ENCODE results near the gene ARHGAP24. TPM values are rescaled to one million over a fixed set of nuclear protein-coding genes. Genes with fewer than 3 reads are reported as not detected.
A peak's percentile ranks its signal among the peaks of the same experiment; 100 is the strongest.

ARHGAP24 gene
- total RNA-seq, 1 donor: 56.6 TPM

DNA sequence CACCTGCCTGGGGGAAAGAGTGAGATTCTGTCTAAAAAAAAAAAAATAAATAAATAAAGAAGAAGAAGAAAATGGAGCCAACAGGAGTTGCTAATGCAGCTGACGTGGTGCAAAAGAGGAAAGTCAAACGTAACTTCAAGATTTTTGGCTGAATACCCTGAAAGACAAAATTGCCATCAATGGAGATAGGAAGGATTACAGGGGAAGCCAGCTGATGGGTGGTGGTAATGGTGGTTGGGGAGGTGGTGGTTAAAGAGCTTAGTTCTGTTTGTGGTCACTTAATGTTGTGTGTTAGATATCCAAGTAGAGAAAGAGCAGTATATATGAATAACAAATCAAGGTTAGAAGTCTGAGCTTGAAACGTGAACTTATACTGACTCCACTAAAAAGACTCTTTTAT lies 225.4 kb downstream of the ARHGAP24 start:
- no peak for DNase-seq (ENCODE audit: low read depth)
- TF ChIP-seq, protein P1, sequence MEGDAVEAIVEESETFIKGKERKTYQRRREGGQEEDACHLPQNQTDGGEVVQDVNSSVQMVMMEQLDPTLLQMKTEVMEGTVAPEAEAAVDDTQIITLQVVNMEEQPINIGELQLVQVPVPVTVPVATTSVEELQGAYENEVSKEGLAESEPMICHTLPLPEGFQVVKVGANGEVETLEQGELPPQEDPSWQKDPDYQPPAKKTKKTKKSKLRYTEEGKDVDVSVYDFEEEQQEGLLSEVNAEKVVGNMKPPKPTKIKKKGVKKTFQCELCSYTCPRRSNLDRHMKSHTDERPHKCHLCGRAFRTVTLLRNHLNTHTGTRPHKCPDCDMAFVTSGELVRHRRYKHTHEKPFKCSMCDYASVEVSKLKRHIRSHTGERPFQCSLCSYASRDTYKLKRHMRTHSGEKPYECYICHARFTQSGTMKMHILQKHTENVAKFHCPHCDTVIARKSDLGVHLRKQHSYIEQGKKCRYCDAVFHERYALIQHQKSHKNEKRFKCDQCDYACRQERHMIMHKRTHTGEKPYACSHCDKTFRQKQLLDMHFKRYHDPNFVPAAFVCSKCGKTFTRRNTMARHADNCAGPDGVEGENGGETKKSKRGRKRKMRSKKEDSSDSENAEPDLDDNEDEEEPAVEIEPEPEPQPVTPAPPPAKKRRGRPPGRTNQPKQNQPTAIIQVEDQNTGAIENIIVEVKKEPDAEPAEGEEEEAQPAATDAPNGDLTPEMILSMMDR (IDR thresholded peaks at IDR 0.05; ENCODE audit: insufficient read depth, low read depth, low read length): no peak
- no peak overlapping the region for H3K4me3 ChIP-seq (ENCODE audit: low read depth, low read length)

DNA sequence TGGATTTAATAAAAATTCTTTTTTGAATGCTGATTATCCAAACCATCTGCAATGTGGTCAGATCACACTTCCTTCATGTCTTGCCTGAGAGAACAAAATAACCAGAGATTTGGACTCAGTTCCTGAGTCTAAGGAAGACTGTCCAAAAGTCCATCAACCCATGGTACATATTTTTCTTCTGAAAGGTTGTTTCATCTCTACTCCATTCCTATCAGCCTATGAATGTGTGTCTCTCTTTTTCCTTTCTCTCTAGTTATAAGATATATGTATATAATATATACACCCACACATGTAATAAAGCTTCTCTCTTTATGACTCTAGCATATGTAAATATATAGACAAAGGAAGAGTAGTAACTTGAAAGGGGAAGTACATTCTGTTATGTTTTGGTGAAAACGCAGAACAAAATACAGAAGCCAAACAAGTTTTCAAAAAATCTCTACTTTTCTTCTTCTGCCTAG lies 226.9 kb downstream of the ARHGAP24 start:
- no peak overlapping the region for H3K4me3 ChIP-seq (ENCODE audit: low read depth, low read length)
- DNase-seq (ENCODE audit: low read depth): no peak
- TF ChIP-seq, protein P1 (IDR thresholded peaks at IDR 0.05; ENCODE audit: insufficient read depth, low read depth, low read length): no peak

DNA sequence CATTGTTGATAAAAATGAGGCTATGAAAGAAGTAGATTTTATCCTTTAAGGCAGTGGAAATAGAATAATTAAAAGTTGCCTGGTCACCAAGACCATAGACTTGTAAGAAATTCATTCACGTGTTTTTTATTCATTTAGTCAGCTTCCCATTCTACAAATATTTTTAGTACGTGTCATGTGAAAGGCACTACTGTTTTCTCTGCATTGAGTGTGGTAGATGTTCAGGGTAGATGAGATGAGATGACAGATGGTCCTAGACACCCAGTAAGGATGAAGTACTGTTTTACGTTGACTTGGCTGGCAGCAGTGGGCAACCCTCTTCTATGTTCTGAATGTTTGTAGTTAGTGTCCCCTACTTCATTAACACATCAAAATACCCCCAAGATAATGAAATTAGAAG lies 228.1 kb downstream of the ARHGAP24 start:
- no peak for DNase-seq (ENCODE audit: low read depth)
- H3K4me3 ChIP-seq (ENCODE audit: low read depth, low read length): no peak overlapping the region
- TF ChIP-seq, protein P1 (IDR thresholded peaks at IDR 0.05; ENCODE audit: insufficient read depth, low read depth, low read length): no peak

DNA sequence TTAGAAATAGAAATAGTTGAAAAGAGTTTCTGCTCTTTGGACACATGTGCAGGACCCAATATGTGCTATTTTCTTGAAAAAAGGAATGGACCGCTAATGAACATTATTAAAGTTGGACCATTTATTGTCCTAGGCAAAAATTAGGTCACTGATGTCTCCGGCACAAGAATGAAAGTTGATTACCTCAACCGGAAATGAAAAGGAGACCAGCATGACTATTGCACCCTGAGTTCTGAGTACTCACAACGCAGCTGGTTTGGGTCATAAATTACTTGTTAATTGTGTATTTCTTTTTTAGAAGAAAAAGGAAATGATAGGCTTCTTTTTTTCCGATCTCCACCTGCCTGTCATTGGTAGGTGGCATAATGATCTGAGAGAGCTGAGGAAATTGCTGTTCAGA lies 232.7 kb downstream of the ARHGAP24 start:
- TF ChIP-seq, protein P1 (IDR thresholded peaks at IDR 0.05; ENCODE audit: insufficient read depth, low read depth, low read length): no peak
- H3K4me3 ChIP-seq (ENCODE audit: low read depth, low read length): no peak overlapping the region
- DNase-seq (ENCODE audit: low read depth): no peak

DNA sequence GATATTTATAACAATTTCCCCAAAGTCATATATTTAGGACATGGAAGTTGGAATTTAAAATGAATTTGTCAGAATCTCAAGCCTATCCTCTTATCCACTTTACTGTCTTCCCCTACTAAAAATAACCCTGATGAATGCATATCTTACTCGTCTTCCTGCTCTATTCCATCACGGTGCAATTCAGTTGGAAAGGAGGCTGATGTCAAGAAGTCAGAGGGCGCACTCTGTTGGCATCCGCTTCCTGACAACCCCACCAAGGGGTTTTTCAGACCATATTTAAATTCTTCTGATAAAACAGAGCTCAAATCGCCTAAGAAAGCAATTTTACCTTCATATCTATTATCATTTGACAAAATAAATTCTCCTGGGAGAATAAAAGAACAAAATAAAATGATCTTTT lies 233.5 kb downstream of the ARHGAP24 start:
- TF ChIP-seq, protein P1 (IDR thresholded peaks at IDR 0.05; ENCODE audit: insufficient read depth, low read depth, low read length): no peak
- no peak overlapping the region for H3K4me3 ChIP-seq (ENCODE audit: low read depth, low read length)
- DNase-seq (ENCODE audit: low read depth): no peak

DNA sequence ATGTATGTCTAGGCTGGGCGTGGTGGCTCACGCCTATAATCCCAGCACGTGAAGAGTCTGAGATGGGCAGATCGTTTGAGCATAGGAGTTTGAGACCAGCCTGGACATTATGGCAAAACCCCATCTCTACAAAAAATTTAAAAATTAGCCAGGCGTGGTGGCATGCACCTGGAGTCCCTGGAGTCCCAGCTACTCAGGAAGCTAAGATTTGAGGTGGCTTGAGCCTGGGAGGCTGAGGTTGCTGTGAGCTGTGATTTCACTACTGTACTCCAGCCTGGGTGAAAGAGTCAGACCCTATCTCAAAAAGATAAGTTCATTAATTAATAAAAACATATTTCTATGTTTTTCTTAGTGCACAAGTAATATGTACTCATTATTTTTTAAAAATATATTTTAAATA lies 238.1 kb downstream of the ARHGAP24 start:
- no peak for DNase-seq (ENCODE audit: low read depth)
- TF ChIP-seq, protein P1 (IDR thresholded peaks at IDR 0.05; ENCODE audit: insufficient read depth, low read depth, low read length): no peak
- no peak overlapping the region for H3K4me3 ChIP-seq (ENCODE audit: low read depth, low read length)

DNA sequence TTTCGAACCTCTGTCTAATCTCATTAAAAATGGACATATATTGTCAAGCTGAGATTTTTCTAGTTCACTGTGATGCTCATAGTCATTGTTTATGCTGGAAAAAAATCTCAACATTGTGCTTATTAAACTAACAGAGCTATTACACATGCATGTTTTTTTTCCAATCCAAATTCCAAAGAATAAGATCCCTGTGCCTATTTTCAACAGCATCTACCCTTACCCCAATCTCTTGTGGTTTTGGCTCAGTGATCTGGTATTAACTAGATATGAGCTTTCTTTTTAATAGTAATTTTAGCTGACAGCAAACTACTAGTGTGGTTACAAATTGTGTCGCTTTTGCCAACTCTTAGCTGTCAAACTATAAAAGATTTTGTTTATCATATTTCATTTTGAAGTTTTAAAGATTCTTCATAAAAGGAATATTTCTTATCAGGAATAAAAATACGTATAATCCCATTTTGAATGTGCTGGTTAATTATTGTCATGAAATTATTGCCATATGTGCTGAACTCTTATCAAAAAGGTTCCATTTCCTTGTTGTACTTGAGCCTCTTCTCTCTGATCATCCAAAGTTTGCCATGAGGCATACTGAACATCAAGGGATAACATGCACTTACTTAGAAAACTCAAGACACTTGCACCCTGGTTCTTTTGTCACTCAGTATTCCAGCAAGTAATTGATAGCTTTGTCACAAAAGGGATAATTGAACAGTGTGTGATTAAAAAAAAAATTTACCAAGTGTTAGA lies 241.2 kb downstream of the ARHGAP24 start:
- no peak overlapping the region for H3K4me3 ChIP-seq (ENCODE audit: low read depth, low read length)
- TF ChIP-seq, protein P1 (IDR thresholded peaks at IDR 0.05; ENCODE audit: insufficient read depth, low read depth, low read length): no peak
- peak; percentile 56 for DNase-seq (ENCODE audit: low read depth)
